ENCODE results near the gene COL27A1.

- TF ChIP-seq POLR2A (IDR thresholded peaks at IDR 0.05; ENCODE audit: low read length) (no peak), GATA1 (IDR thresholded peaks at IDR 0.05; ENCODE audit: low read depth, low read length) (no peak)
Measured at GRCh38 chr9:114237781-114238180, 82.4 kb downstream of the COL27A1 start.

All from erythroblast (primary cell).